NCI-H446 (cell line): ENCODE data around the gene SH2D6.

Experiments
- DNase-seq, 2 experiments: peaks; one replicate each; lab custom pipeline; 2025; lab: John Stamatoyannopoulos, UW

The SH2D6 gene

GRCh38 chr2:85439986-85440385 is 21.5 kb downstream of the SH2D6 start:
- DNase-seq: no peak

GRCh38 chr2:85440729-85441128 is 22.2 kb downstream of the SH2D6 start:
- DNase-seq: no peak

- no peak for DNase-seq
Observed at GRCh38 chr2:85441864-85442263, 23.4 kb downstream of the SH2D6 start.

- DNase-seq: no peak
Observed at GRCh38 chr2:85444629-85445172, 26.2 kb downstream of the SH2D6 start.

GRCh38 chr2:85445316-85446295 is 27.1 kb downstream of the SH2D6 start:
- DNase-seq: peak in 1 of 2 experiments; percentile 44

GRCh38 chr2:85446296-85447221 is 28.0 kb downstream of the SH2D6 start:
- DNase-seq: no peak

- no peak for DNase-seq
Observed at GRCh38 chr2:85447222-85447585, 28.7 kb downstream of the SH2D6 start.

GRCh38 chr2:85448461-85449213 is 30.1 kb downstream of the SH2D6 start:
- DNase-seq: no peak

- no peak for DNase-seq
Observed at GRCh38 chr2:85449214-85449588, 30.7 kb downstream of the SH2D6 start.

- DNase-seq: no peak
Observed at GRCh38 chr2:85452237-85452636, 33.7 kb downstream of the SH2D6 start.

GRCh38 chr2:85453571-85453970 is 35.1 kb downstream of the SH2D6 start:
- no peak for DNase-seq

- DNase-seq: no peak
Observed at GRCh38 chr2:85455552-85456090, 37.1 kb downstream of the SH2D6 start.

GRCh38 chr2:85457043-85457442 is 38.5 kb downstream of the SH2D6 start:
- DNase-seq: no peak

GRCh38 chr2:85457877-85458316 is 39.4 kb downstream of the SH2D6 start:
- DNase-seq: no peak

- no peak for DNase-seq
Observed at GRCh38 chr2:85458601-85459563, 40.4 kb downstream of the SH2D6 start.

GRCh38 chr2:85459771-85460170 is 41.3 kb downstream of the SH2D6 start:
- DNase-seq: no peak

GRCh38 chr2:85462322-85462721 is 43.8 kb downstream of the SH2D6 start:
- DNase-seq: no peak

GRCh38 chr2:85468096-85468703 is 49.7 kb downstream of the SH2D6 start:
- no peak for DNase-seq

GRCh38 chr2:85468704-85469349 is 50.3 kb downstream of the SH2D6 start:
- DNase-seq: no peak
